Amniotic stem cell (primary cell): ENCODE measurements around the gene KRABD2.
"Not testable (repeated sequence)": the region's sequence is repeated elsewhere in the genome, so short reads cannot be mapped to it uniquely, and the experiment has no call there.

Source experiments
- DNase-seq: peaks from one replicate; lab custom pipeline; 2025; lab: John Stamatoyannopoulos, UW

The KRABD2 gene

DNA sequence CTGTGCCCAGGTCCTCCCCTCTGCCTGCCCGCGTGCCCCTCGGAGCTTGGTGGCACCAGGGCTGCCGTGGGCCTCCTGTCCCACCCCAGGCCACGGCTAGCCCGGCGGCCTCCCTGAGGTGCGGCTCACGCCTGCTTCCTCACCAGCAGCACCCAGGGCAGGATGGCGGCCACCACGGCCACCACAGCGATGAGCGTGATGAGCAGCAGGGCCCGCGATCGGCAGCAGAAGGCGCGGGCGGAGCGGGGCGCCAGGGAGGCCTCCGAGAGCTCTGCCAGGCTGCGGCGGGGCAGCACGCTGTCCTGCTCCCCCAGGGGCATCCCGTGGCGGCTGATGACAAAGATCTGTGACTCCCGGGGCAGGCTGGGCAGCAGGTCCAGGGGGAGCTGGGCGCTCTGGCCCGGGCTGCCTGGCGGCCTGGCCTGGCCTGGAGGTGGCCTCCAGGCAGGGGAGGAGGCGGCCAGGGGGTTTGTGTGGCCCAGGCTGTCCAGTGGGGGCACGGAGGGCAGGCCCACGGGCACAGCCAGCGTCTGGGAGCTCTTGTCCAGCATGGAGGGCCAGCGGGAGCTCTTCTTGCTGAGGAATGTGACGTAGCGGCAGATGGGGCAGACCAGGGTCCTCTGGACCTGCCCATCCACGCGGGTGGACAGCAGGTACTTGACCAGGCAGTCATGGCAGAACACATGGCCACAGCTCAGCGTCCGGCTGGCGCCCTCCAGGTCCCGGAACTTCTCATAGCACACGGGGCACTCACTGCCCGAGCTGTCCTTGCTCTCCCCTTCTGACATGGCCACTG, 16.4 kb upstream of the KRABD2 start:
- DNase-seq: no peak

DNA sequence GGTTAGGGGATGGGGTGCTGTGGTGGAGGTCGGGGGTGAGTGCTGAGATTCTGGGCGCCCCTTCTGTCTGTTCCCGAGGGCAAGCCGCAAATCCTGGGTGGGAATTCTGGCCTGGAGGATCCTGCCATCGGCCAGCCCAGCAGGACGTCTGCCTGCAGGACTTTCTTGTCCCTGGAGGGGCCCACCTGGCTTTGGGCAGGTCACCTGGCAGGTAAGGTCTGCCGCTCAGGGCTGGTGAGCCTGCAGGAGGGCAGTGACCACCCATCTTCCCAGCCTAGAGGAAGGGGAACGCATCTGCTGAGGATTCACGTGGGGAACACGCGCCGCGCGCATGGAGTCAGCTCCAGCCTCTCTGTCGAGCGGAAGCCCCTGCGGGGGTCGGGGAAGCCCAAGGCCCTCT, 15.8 kb upstream of the KRABD2 start:
- DNase-seq: no peak

DNA sequence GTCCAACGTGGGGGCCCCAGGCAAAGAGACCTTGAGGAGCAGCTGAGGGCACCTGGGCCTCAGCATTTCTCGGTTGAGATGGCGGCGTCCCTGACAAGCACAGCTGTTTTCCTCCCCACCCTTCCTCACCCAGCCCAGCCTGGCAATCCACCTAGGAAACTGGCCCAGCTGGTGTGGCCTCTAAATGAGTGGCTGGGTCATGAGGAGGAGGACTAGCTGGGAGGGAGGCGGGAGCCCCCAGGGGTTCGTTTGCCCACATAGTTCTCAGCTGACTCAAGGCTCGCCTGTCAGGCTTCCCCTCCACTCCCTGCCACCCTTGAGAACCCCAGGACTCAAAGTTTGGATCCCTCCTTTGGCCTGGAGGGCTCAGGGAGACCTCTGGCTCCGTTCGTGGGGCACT, 15.2 kb upstream of the KRABD2 start:
- DNase-seq: no peak

DNA sequence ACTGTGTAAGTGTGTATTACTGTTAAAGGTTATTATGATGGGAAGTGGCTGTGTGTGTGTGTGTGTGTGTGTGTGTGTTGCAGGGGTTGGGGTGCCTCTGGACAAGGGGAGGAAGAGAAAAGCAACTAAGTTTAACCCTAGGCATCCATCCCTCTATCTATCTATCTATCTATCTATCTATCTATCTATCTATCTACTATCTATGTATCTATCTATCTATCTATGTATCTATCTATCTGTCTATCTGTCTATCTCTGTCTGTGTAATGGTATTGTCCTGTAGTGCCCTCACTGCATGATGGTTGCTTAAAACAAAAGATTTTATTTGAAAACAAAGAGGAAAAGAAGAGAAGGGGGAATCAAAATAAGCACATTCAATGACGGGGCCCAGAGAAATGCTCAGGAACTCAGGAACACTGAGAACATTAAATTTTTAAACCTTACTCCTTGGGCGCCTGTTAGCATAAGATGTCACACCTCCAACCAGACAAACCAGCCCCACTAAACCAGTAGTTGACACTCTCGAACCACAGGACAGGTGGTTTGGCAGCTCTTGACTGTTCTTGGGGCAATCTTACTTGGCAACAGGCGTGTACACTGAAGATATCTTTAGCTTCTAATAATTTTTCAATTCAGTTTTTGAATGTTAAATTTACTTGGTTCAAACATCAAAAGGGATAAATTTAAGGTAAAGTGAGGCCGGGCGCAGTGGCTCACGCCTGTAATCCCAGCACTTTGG, 11.6 kb upstream of the KRABD2 start:
- no peak for DNase-seq

DNA sequence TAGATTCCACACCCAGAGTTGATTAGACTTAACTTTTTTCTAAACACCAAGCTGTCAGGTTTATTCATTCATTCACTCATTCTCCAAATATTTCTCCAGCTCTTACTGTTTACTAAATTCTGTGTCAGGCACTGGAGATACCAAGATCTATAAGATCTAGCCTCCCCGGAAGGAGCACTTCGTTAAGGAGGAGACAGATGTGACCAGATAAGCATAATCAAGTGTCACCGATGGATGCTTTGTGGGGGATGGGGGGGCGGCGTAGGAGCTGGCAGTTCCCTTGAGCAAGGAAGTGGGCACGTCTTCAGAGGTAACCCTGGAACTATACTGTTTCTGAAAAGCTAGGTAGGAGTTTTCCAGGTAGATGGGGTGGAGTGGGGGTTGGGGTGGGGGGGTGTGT, 10.3 kb upstream of the KRABD2 start:
- DNase-seq: no peak

DNA sequence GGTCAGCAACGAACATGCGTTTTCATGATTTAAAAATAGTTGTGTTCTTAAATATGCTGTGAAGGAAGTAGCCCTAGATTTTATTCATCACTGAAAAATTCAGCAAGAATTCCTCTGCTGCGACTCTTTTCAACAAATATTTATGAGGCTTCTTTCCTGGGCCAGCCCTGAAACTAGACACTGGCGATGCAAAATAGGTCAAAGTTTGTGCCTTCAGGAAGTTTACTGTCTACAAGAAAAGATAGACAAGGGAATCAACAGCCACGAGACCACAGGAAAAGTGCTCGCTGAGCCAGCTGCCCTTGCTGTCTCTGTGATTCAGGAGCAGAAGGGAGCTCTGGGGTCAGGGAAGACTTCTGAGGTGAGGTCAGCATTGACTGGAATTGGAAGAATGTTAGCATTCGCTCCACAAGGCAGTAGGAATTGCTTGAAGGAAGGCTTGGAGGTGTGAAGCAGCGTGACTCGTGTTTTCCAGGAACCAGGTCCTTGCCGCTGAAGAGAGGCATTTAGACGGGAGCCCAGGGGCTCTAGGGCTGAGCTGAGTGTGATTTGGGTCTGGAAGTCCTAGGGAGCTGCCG, 8.4 kb upstream of the KRABD2 start:
- DNase-seq: peak; percentile 59

DNA sequence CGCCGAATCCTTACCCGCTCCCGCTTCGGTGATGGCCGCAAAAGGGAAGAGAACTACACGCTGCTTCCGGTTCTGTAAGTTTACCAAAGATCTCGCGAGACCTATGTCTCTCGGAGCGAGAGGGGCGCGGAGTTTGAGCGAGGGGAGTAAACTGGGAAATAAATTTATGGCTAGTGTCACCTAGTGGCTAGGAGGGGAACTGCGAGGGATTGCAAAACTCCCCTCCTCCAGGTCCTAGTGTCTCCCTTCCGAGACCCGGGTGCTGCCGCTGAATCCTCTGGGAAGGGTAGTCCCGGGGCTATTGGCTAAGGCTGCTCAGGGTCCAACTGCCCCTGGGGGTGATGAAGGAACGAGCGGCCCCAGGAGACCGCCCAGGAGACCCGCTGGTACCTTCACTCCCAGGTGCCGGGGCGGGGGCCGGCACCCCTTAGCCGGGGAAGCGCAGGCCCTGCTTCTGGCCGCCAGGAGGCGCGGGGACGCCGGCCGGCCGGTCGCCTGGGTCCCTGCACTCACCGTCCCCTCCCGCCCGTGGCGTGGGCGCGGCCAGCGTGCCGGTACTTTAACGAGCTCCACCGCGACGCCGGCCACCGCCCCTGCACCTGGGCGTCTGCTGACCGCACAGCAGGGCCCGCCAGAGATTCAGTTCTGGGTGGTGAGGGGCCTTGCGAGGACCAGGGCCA, 6.8 kb upstream of the KRABD2 start, which contains the start of gene RPL26:
Gene RPL26, minus strand, starts transcription at position 51 of the 680 bp plus-strand sequence. CDS start 883 bp downstream, outside the sequence.
- DNase-seq: peak; percentile 96

DNA sequence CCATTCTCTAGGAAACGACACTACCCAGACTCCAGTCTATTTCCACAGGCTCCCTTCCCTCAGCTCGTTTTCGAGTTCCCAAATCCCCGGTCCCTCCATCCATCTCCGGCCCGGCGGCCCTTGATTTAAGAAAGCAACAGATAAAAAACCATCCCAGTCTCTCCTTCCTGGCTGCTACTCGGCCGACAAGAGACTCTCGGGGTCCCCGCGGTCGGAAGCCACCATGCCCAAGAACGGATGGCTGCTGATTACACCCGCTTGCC, 6.3 kb upstream of the KRABD2 start:
- DNase-seq: no peak

DNA sequence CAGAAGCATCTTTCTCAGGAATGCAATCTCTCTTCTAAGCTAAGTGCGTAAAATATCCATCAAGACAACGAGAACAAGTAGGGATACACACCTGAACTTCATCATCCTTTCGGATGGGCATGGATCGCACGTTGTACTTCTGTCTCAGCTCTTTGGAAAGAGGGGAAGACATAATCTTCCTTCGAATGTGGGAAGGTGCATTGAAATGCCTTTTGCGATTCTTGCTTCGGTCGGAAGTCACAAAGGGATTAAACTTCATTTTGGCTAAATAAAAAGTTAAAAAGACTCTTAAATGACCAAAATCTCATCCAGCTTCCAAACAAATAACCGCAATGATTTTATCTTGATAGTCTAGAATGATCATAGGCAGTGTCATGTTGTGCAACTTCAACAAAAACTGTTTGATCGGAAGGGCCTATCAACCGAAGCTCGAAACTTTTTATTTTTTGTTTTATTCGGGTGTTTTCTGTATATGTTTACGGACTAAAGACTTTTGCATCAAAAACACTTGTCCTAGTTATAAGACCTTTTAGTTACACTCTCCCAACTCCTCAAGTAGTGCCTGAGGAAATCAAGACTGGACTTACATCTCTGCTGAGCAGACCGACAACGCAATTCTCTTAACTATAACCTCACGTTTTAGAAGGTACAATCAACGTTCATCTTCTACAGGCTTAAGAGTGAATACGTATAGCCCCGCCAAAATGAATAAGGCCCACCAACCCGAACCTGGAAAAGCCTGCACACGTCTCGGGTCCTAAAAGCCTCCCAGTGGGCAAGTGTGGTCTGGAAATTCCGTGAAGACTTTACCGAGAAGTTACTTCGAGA, 5.8 kb upstream of the KRABD2 start:
- no peak for DNase-seq

DNA sequence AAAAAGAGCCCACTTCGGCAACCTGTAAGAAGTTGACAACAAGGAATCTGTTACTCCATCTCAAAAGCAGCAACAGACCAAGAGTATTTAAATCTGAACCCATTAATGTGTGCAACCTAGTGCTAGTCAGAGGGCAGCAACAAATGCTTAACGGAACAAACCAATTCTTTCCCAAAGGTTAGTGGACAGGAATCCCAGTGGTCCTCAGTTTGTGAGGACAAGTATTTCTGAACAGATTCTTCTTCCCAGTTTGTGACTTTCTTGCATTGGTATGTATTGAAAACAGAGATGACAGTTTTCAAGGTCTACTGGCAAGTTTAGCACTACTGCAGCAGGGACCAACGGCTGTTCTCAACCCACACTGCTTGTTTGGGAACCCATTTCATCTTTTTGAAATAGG, 3.5 kb upstream of the KRABD2 start:
- no peak for DNase-seq

DNA sequence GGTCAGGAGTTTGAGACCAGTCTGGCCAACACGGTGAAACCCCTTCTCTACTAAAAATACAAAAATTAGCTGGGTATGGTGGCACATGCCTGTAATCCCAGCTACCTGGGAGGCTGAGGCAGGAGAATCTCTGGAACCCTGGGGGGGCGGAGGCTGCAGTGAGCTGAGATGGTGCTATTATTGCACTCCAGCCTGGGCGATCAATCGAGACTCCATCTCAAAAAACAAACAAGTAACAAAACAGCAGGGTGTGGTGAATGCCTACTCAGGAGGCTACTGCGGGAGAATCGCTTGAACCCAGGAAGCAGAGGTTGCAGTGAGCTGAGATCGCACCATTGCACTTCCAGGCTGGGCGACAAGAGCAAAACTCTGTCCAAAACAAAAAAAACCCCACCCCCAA, 1.6 kb upstream of the KRABD2 start:
- not testable (repeated sequence) for DNase-seq

DNA sequence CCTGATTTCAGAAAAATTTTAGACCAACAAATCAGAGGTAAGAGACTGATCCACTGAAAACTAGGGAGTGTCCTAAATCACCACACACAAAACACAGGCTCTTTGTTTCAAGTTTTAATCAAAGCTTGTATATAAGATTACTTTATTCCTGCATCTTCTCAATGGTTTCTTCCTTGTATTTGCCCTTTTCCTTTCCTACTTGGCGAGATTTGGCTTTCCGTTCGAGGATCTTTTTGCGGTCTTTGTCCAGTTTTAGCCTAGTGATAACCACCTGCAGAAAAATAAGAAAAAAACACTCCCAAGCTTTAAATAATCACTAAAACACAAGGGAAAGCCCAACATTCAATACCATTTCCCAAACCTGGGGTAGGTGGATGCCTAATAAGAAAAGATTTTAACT, 918 bp upstream of the KRABD2 start:
- no peak for DNase-seq

DNA sequence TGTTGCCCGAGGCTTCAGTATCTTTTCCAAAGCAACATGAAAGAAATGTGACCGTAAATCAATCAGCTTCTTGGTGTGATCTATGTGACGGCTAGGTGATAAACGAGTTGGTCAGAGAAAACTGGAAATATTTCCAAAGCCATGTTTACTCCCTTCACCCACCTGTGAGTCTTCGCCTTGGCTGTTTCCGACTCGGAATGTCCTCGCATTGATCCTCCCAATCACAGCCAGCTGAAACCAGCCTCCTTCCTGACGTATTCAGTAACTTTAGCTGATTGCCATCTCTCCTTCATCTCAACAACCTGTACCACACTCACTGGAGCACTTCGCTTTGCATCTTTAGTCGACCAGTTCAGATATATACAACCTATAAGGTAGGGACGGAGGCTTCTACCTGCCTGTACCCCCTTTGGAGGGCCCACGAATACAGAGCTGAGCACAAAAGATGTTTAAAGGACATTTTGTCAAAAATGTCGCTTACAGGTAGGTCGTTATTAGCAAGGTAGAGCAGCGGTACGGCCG, 705 bp downstream of the KRABD2 start:
- DNase-seq: no peak

DNA sequence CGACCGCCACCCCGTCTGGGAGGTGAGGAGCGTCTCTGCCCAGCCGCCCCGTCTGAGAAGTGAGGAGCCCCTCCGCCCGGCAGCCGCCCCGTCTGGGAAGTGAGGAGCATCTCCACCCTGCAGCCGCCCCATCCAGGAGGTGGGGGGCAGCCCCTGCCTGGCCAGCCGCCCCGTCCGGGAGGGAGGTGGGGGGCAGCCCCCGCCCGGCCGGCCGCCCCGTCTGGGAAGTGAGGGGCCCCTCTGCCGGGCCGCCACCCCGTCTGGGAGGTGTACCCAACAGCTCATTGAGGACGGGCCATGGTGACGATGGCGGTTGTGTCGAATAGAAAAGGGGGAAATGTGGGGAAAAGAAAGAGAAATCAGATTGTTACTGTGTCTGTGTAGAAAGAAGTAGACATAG, 2.6 kb downstream of the KRABD2 start:
- DNase-seq: not testable (repeated sequence)

DNA sequence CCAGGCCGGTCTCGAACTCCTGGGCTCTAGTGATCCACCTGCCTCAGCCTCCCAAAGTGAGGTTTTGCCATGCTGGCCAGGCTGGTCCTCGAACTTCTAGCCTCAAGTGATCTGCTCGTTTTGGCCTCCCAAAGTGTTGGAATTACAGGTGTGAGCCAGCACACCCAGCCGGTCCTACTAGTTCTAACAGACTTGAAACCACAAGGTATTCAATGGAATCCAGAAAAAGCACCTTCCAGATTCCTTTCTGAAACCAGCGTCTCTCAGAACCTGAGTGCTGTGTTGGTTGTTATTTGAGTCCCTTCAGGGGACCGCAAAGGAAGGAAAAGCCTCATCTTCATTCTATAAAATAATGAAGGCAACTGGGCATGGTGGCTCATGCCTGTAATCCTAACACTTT, 4.1 kb downstream of the KRABD2 start:
- DNase-seq: no peak

DNA sequence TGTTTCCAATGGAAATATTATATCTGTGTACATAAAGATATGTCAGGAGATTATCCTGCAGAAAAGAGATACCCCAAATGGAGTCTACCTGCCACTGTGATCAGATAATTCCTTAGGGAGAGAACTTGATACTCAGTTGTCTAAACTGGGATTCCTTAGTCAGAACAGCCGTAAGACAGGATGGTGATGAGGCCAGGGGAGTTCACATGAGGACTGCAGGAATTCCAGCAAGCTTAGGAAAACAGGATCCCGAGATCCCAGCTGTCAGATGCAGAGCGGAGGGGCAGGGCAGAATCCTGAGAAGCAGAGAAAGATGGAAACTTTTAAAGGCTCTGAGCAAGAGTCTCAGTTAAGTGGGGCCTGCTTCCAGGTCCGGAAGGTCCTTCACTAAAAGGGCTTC, 4.7 kb downstream of the KRABD2 start:
- DNase-seq: no peak

DNA sequence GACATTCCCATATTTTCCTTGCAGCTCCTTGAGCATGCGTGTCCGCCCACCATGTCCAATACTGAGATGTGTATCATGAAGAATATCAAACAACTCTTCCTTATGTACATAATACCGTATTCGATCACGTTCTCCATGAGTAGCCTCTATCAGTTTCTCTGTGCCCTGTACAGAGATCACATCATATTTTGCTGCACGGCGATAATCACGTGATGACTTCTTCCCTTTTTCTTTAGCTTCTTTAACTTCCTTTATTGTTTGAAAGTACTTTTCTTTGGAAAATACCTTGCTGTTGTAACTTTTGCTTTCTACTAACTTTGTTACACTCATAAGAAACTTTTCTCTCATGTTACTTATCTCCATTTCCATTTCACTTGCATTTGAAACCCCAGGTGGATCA, 6.6 kb downstream of the KRABD2 start:
- DNase-seq: no peak

DNA sequence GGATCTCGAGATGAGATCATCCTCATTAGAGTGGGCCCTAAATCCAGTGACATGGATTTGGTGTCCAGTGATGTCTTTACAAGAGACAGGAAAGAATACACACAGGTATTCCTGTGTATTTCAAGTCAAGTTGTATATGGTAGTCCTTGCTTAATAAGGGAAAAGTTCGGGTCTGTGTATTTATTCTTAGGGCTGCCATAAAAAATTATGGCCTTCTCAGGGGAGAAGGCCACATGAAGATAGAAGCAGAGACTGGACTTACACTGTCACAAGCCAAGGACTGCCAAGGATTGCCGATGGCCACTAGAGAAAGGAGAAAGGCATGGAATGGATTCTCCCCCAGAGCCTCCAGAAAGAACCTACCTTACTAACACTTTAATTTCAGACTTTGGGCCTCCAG, 8.3 kb downstream of the KRABD2 start:
- DNase-seq: no peak

DNA sequence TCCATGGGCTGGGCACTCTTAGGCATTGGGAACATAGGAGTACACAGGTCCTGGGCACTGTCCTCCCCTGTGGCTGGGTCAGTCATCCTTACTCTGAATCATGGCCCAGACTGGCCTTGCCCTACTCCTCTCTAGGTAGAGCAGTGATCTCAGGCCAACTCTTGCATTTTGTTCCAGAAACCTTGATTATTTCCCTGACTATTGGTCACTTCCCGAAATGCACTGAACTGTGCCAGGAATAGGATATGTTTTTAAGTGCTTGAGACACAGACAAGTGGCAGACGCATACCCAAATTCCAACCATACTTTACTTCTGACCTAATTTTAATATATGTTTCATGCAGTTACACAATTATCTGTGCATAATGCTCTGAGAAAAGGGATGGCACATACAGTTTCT, 10.3 kb downstream of the KRABD2 start:
- DNase-seq: peak; percentile 17

DNA sequence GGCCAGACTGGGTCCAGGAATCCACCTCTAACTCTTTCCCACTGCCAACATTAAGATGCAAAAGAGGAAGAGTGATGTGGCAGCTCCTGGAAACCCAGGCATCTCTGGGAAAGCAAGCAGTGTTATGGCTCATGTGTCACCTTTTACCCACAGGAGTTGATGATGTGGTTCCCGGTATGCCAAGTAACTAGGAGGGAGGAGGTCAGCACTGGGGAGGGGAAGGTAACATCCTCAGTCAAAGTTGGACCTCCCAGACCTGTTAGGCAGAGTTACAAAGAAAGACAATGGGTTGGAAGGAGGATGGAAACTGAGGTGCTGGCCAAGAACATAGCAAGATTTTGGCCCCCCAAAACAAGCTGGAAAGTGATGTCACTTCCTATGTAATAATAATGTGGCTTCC, 11.4 kb downstream of the KRABD2 start:
- no peak for DNase-seq

DNA sequence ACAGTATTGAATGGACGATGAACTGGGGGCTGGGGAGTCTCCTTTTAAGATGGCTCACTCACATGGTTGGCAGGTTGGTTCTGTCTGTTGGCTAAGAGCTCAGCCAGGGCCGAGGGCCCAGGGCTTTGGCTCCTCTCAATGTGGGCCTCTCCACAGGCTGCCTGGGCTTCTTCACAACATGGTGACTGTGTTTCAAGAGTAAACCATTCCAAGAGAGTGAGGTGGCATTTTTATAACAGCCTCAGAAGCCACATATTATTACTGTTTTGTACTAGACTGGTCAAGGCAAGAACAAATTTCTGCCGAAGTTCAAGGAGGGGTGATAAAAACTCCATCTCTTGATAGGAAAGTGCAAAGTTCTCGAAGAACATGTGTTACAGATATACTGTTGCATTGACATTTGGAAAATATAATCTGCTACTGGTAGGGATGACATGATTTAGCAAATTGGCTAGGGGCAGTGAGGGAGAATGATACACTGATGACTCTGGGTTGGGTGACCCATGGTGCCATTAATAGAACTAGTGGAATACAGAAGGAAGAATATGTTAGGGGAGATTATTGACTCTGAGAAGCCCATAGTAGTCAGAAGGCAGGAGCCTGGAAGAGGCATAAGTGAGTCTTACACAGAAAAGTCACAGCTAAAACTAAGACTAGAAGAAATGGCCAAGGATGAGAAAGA, 13.7 kb downstream of the KRABD2 start:
- no peak for DNase-seq
